OCI-LY3 (cell line): Measurements from ENCODE around the gene IL36B.

Experiments
- H2AFZ ChIP-seq: fragments of 200-600, 300-600 bp; shearing (Covaris generic); 2 replicates; pipeline ENCODE4 v1.6.0; 2014; ENCODE audit warnings: antibody characterized with exemption, low read depth, low read length
- H3K27ac ChIP-seq: fragments of 200-600, 300-600 bp; sonication (generic); 2 replicates; pipeline ENCODE4 v1.5.1; 2014; ENCODE audit warnings: mild to moderate bottlenecking, low read length, moderate library complexity, mixed read lengths
- H3K27me3 ChIP-seq: fragments of 200-600, 300-600 bp; sonication (generic); 2 replicates; pipeline ENCODE4 v1.6.1; 2014; ENCODE audit warnings: low read depth, low read length, mixed read lengths
- H3K36me3 ChIP-seq: fragments of 200-600, 300-600 bp; sonication (generic); replicated peaks from 2 replicates; pipeline ENCODE3; 2014; ENCODE audit warnings: low read depth, low read length, mixed read lengths
- H3K4me1 ChIP-seq: fragments of 300-600, 200-600 bp; sonication (generic); 2 replicates; pipeline ENCODE4 v1.6.1; 2014; ENCODE audit warnings: low read length, mixed read lengths
- H3K4me2 ChIP-seq: fragments of 200-600, 300-600 bp; sonication (generic); 2 replicates; pipeline ENCODE4 v1.6.1; 2014; ENCODE audit warnings: low read length, mixed read lengths
- H3K4me3 ChIP-seq: fragments of 300-600, 200-600 bp; sonication (generic); 2 replicates; pipeline ENCODE4 v1.5.1; 2014; ENCODE audit warnings: antibody characterized with exemption, mild to moderate bottlenecking, low read length, moderate library complexity
- H3K79me2 ChIP-seq: fragments of 300-600, 200-600 bp; shearing (Covaris generic); 2 replicates; pipeline ENCODE4 v1.6.1; 2014; ENCODE audit warnings: mild to moderate bottlenecking, low read length, mixed read lengths
- H3K9ac ChIP-seq: fragments of 300-600, 200-600 bp; shearing (Covaris generic); 2 replicates; pipeline ENCODE4 v1.6.0; 2014; ENCODE audit warnings: mild to moderate bottlenecking, low read length, moderate library complexity
- H3K9me3 ChIP-seq: fragments of 200-600, 300-600 bp; shearing (Covaris generic); 2 replicates; pipeline ENCODE4 v1.6.1; 2014; ENCODE audit warnings: low read length, mixed read lengths; ENCODE audit not compliant: insufficient read depth
- H4K20me1 ChIP-seq: fragments of 200-600, 300-600 bp; sonication (generic); 2 replicates; pipeline ENCODE4 v1.6.1; 2016; ENCODE audit warnings: low read length, mixed read lengths; ENCODE audit not compliant: insufficient read depth
- CTCF ChIP-seq: fragments of 200-600, 300-600 bp; sonication (generic); IDR thresholded peaks from 2 replicates; pipeline ENCODE4 v1.5.1; 2014; ENCODE audit warnings: antibody characterized with exemption, low read length, low read depth
- EZH2phosphoT487 ChIP-seq: fragments of 200-600 bp; shearing (Covaris generic); IDR thresholded peaks from 2 replicates; pipeline ENCODE4 v1.6.1; 2018; ENCODE audit warnings: antibody characterized with exemption, mixed run types, low read depth

IL36B gene

GRCh38 chr2:113028112-113028511 lies 24.6 kb downstream of the IL36B start:
- peaks cover 84% of the 10 kb centered on the region for H3K27me3 ChIP-seq
- no peak overlapping the region for H2AFZ ChIP-seq
- H3K9me3 ChIP-seq = no peaks in the 10 kb centered on the region
- H3K4me1 ChIP-seq = peaks cover 15% of the 10 kb centered on the region
- no peak overlapping the region for H3K4me3 ChIP-seq
- H3K9ac ChIP-seq = no peak overlapping the region
- H3K4me2 ChIP-seq = no peak overlapping the region
- H3K36me3 ChIP-seq = no peaks in the 10 kb centered on the region
- H3K27ac ChIP-seq = no peak overlapping the region
- peaks cover 4% of the 10 kb centered on the region; the same call in 1 of the 2 replicates for H4K20me1 ChIP-seq
- TF ChIP-seq EZH2phosphoT487 = no peak
- no peak for TF ChIP-seq CTCF
- H3K79me2 ChIP-seq = no peaks in the 10 kb centered on the region

- Histone ChIP-seq H3K79me2 (no peaks in the 10 kb centered on the region), H2AFZ (no peak overlapping the region), H3K9ac (no peak overlapping the region)
These were observed 25.0 kb downstream of the IL36B start for GRCh38 chr2:113027691-113028090.

GRCh38 chr2:113025737-113026136 lies 26.9 kb downstream of the IL36B start:
- Histone ChIP-seq H3K4me1 (peaks cover 27% of the 10 kb centered on the region), H3K79me2 (no peaks in the 10 kb centered on the region), H3K4me2 (peak overlapping the region; percentile 64), H3K36me3 (no peaks in the 10 kb centered on the region), H3K27ac (no peak overlapping the region), H3K9me3 (no peaks in the 10 kb centered on the region), H3K4me3 (peak overlapping the region; percentile 23), H3K9ac (no peak overlapping the region), H2AFZ (no peak overlapping the region), H3K27me3 (peaks cover 82% of the 10 kb centered on the region), H4K20me1 (peaks cover 4% of the 10 kb centered on the region; the same call in 1 of the 2 replicates)
- TF ChIP-seq EZH2phosphoT487 (no peak), CTCF (no peak)

More at GRCh38 chr2:113027691-113028090, 25.0 kb downstream of the IL36B start:
- TF ChIP-seq CTCF (no peak), EZH2phosphoT487 (no peak)
- H3K4me1 ChIP-seq = peaks cover 15% of the 10 kb centered on the region
- no peak overlapping the region for H3K4me2 ChIP-seq
- peaks cover 4% of the 10 kb centered on the region; the same call in 1 of the 2 replicates for H4K20me1 ChIP-seq
- H3K27me3 ChIP-seq = peaks cover 88% of the 10 kb centered on the region
- H3K27ac ChIP-seq = no peak overlapping the region
- H3K36me3 ChIP-seq = no peaks in the 10 kb centered on the region
- H3K4me3 ChIP-seq = no peak overlapping the region
- no peaks in the 10 kb centered on the region for H3K9me3 ChIP-seq

GRCh38 chr2:113024764-113025163 lies 27.9 kb downstream of the IL36B start:
- no peak overlapping the region for H3K27ac ChIP-seq
- peaks cover 74% of the 10 kb centered on the region for H3K27me3 ChIP-seq
- no peaks in the 10 kb centered on the region for H3K36me3 ChIP-seq
- H3K9ac ChIP-seq = no peak overlapping the region
- H3K4me1 ChIP-seq = peaks cover 27% of the 10 kb centered on the region
- TF ChIP-seq EZH2phosphoT487 = no peak
- no peak for TF ChIP-seq CTCF
- H3K4me3 ChIP-seq = no peak overlapping the region
- no peak overlapping the region for H3K4me2 ChIP-seq
- H3K9me3 ChIP-seq = peaks cover 1% of the 10 kb centered on the region; the same call in 1 of the 2 replicates
- H2AFZ ChIP-seq = no peak overlapping the region
- H3K79me2 ChIP-seq = no peaks in the 10 kb centered on the region
- peaks cover 4% of the 10 kb centered on the region; the same call in 1 of the 2 replicates for H4K20me1 ChIP-seq
